CD4-positive, alpha-beta T cell treated with Interleukin-10 for 1 hour (primary cell): ENCODE results near the gene ATP2B2.

ENCODE experiments used
- DNase-seq: peaks from one replicate; pipeline ENCODE4 v3.0.0-alpha.2; 2020

The ATP2B2 gene

DNA sequence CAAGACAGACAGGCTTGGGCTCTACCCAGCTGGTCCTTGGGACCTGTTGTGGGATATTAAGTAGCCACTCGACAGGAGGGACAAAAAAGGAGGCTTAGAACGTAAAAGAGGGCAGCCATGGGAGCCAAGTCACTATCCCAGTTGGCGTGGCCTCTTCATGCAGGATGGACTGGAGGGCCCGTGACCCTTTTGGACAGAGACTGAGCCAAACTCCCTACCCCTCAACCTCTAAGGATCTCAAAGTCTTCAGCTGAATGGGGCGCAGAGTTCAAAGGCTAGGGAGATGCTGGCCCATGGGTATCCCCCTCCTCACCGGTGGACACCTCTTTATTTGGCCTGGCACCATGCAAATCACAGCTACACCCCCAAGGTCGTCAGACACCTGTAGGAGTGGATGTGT lies 126.6 kb downstream of the ATP2B2 start:
- DNase-seq = no peak

DNA sequence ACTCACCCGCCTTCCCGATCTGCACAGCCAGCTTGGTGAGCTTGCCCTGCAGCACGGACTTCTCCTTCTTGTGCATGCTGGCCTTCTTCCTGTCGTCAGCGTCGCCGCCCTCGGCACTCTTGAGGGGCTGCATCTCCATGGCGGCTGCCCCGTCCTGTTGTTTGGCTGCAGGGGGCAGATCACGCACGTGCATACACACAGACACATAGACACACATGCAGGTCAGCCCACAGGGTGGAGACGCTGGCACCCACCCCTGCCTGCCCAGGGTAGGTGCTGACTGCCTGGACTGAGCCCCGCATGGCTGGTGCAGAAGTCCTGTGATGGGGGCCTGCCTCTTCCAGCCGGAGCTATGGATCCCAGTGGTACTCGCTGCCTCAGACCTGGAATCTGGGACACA lies 127.1 kb downstream of the ATP2B2 start:
- DNase-seq = no peak

- DNase-seq = no peak
These were observed 128.1 kb downstream of the ATP2B2 start for GRCh38 chr3:10377148-10377725.

DNA sequence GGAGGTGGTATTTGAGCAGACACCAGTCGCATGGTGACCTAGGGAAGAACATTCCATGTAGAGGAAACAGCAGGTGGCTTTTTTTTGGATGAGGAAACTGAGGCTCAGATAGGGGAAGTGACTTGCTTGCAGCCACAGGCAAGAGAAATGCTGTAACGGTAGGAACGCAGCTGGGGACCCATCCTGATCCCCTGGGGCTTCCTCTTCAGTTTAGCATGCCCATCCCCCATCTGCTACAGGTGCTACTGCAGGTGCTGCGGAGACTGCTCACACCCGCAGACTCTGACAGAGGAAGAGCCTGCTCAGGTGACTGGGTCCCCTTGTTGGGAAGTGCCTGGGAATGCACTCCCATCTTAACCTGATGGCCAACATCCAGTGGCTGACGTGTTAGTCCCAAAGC lies 129.0 kb downstream of the ATP2B2 start:
- DNase-seq = no peak

- DNase-seq = no peak
These were observed 129.9 kb downstream of the ATP2B2 start for GRCh38 chr3:10375296-10376053.

DNA sequence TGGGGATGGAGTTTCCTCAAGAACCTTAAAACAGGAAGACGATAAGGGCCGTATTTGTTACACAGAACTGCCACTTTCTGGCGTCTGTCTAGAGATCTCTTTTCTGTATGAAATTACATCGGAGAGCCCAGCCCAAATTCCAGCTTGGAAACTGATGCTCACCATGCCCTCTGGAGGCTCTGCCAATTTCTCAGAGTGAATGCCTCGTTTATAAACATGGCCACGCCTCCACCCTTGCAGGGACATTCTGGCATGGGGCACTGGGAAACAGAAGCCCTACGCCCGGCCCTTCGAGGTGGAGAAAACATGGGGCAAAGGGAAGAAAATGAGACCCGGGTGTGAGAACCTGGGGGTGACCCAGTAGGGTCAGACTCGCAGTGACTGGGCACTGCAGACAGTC lies 131.1 kb downstream of the ATP2B2 start:
- no peak for DNase-seq

GRCh38 chr3:10373686-10374261 lies 131.6 kb downstream of the ATP2B2 start:
- no peak for DNase-seq

DNA sequence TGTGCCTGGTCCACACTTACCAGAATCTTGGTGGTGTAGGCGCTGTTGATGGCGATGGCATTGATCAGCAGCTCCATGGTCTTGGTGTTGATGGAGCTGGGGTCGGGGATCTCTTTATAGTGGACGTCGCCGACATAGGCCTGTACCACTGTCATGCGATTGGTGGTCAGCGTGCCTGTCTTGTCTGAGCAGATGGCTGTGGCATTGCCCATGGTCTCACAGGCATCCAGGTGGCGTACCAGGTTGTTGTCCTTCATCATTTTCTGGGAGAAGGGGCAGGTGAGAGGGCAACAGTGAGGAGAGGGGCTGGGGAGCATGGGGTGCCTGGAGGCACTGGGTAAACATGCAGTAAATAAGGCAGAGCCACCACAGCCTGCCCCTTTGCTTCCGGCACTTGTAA lies 133.6 kb downstream of the ATP2B2 start:
- DNase-seq = no peak

GRCh38 chr3:10371167-10371566 lies 134.2 kb downstream of the ATP2B2 start:
- no peak for DNase-seq

DNA sequence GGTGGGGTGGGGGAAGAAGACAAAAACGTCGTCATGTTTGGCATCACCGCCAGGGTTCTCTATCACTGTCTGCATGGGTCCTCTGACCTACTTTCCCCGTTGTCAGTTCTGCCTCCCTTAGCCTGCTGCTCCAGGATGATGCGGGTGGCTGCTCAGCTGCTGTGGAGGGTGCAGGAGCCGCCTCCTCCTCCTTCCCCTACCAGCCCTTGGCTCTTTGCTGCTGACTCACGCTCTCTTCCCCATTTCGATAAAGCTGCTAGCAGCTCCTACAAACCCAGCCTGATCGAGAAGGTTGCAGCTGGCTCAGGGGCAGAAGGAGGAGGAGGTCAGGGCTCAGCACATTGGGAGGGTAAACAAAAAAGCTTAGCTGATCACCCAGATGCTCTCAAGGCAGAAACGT lies 135.0 kb downstream of the ATP2B2 start:
- DNase-seq = no peak

DNA sequence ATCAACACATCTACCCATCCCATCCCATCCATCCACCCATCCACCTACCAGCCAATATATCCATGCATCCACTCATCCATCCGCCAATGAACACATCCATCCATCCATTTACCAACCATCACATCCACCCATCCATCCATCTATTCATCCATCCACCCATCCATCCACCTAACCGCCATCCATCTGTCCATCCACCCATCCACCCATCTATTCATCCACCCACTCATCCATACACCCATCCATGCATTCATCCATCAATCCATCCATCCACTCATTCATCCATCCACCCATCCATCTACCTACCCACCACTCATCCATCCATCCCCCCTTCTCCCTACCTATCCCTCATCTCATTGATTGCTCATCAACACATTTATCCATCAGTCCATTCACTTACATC lies 136.9 kb downstream of the ATP2B2 start:
- DNase-seq = no peak

GRCh38 chr3:10367506-10367905 lies 137.9 kb downstream of the ATP2B2 start:
- no peak for DNase-seq

DNA sequence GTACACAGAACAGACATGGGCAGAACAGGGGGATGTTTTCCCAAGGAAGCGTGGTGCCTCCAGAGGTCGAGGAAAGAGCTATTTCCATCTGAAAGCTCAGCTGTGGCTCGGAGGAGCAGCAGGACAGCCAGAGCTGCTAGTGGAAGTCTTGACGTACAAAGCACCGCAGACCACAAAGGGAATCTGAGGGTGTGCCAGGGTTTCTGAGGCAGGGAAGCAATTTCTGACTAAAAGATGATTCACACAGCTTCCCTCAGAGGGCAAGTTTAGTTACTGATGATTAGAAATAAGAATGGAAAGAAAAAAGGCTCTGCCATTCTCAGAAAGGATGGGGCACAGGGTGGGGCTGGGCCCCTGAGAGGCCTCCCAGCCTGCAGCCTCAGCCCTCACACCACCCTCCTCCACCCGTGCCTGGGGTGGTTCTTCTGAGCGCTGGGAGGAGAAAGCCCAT lies 138.7 kb downstream of the ATP2B2 start:
- no peak for DNase-seq

- no peak for DNase-seq
These were observed 139.6 kb downstream of the ATP2B2 start for GRCh38 chr3:10365791-10366190.

DNA sequence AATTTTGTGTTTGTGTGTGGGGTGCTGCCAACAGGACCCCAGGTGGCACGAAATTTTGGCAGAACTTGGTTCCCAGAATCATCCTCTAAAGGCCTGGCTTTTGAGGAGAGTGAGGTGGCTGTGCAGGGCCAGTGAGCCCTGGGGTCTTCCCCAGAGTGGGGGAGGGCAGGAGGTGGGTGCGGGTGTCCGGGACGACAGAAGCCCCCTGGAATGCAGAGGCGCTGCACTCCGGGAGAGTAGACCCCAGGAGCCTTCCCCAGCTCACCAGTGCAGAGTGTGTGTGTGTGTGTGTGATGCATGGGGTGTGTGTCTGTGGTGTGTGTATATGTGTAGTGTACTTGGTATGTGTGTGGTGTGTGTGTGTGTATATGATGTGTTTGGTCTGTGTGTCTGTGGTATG lies 140.1 kb downstream of the ATP2B2 start:
- DNase-seq = no peak

- no peak for DNase-seq
These were observed 140.6 kb downstream of the ATP2B2 start for GRCh38 chr3:10364806-10365205.

- no peak for DNase-seq
These were observed 141.5 kb downstream of the ATP2B2 start for GRCh38 chr3:10363935-10364334.

DNA sequence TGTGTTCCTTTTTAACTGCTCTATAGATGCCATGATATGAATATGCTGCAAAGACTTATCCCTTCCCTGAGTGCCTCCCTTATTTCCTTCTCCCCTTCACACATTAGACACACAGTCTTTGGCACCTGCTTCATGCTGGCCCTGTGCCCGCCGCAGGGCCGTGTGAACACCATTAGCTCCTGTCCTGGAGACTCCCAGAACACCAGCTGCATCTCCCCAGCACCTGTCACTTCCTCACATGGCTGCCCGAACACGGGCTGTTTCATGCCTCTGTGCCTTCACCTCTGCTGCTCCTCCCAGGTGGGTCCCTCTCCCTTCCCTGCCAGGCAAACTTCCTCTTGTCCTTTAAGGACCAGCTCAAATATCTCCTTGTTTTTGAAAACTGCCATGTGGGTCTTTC lies 144.0 kb downstream of the ATP2B2 start:
- no peak for DNase-seq

DNA sequence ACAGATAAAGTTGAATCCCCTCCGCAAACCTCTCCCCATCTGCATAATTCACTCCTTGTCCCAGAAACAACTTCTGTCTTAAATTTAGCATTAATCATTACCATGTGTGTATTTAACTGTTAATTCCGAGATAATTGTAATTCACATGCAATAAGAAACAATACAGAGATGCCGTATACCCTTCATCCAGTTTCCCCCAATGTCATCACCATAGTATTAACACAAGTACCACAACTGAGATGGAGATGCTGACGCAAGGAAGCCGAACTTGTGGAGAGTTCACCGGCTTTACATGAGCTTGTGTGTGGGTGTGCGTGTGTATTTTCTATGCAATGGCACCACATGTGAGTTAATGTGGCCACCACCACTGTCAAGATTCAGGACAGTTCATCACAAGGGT lies 144.9 kb downstream of the ATP2B2 start:
- DNase-seq = no peak

DNA sequence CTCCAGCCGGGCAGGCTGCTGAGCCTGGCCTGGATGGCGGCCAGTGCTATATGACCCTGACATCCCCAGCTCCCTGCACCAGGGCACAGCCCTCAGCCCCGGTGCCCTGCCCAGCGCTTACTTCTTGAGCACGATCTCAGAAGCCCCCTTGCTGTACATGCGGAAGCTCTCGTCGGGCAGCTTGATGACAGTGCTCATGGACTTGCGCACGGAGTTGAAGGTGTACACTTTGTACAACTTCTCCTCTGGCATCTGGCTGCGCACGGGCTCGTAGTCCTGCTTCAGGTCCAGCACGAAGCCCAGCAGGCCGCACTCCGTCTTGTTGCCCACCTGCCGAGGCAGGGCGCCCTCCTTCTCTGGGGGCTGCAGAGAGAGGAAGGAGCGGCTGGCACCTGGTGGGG lies 145.6 kb downstream of the ATP2B2 start:
- DNase-seq = no peak

DNA sequence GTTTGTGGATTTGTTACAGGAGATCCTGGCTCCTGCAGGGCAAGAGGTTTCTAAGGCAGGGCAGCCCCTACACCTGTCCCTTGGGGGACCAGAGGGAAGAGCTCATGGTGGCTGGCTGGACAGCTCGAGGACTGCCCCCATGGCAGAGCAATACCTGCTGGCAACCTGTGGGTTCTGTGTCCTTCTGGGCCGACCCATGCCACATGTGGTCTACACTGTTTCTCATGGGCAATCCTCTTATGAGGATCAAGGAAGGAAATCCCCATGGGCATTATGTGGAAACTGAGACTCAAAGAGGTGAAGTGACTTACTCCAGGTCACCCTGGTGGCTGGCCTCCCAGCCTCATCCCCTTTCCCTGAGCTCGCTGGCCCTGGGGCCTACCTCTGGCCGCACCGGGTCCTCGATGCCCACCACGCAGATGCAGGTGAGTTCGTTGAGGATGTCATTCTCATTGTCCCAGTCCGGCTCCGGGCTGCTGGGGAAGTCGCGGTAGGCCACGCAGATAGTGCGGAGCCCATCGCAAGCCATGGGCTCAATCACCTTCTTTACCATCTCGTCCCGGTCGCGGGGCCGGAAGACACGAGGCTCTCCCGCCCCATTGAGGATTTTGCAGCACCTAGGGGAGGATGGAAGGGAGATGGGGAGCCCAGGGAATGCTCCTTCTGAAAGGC lies 146.9 kb downstream of the ATP2B2 start:
- DNase-seq = no peak

DNA sequence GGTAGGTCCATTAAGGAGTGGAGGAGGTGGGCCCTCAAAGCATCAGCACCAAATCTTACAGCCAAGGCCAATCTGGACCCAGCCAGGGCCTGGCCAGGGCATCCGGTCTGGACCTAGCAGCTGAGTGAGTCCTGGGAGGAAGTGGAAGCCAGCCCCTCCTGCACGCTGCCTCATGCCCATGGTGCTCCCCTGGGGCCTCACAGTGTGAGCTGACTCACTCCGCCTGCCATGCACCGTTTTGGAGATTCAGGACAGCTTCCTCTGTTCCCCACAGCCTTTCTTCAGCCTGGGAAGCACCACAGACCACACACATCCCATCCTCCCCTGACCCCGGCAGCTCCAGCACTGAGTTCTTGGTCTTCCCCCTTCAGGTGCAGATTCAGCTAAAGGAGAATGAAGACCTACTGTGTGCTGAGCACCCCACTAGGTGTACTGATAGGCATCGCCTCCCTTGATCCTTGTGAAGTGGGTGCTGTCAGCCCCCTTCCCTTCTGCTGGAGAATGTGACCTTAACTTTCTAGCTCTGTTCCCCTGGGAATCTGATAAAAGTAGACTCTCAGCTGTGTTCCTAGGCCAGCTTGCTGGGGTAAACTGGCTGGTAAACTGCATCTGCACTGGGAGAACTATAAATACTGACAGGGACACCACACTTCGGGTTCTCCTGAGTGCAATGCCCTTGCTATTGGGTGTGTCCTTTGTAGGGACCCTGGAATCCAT lies 147.6 kb downstream of the ATP2B2 start:
- no peak for DNase-seq

DNA sequence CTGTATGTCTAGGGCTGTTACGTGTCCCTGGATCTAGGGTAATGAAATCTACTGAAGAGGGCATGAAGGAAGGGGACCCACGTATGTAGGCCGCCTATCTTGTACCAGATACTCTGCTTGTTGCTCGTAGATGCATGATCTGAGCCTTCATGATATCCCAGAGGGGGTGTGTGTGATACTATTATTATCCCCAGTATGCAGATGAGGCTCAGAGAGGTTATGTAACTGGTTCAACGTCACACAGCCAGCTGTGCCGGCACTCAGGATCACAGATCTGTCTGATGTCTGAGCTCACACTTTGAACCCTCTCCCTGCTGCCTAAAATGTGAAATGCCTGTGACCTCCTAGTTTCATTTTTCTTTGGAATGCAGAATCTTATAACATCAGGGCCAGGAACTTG lies 148.3 kb downstream of the ATP2B2 start:
- DNase-seq = no peak
